Measurements from ENCODE around the gene KATNB1.

DNA sequence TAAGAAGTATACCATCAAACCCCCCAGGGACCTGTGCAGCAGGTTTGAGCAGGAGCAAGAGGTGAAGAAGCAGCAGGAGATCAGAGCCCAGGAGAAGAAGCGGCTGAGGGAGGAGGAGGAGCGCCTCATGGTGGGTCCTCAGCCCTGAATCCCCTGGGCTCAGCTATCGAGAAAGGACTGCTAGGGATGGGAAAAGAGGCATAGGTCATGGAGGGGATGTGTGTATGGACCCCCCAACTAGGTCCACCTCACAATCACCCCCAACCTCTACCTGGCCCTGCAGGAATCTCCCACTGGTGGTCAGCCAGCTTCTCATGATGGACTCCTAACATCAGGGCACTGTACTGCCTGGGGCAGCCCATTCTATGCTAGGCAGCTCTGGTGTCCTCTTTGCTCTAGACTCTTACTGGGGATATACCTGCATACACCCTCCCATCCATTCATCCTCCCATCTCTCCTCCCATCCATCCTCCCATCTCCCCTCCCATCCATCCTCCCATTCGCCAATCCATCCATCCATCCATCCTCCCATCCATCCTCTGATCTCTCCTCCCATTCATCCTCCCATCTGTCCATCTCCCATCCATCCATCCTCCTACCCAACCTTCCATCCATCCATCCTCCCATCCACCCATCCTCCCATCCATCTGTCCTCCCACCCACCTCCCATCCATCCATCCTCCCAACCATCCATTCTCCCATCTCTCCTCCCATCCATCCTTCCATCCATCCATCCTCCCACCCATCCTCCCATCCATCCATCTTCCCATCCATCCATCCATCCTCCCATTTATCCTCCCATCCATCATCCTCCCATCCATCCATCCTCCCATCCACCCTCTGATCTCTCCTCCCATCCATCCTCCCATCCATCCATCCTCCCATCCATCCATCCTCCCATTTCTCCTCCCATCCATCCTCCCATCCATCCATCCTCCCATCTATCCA is 30.4 kb upstream of the KATNB1 start:
- TF ChIP-seq, protein P1, sequence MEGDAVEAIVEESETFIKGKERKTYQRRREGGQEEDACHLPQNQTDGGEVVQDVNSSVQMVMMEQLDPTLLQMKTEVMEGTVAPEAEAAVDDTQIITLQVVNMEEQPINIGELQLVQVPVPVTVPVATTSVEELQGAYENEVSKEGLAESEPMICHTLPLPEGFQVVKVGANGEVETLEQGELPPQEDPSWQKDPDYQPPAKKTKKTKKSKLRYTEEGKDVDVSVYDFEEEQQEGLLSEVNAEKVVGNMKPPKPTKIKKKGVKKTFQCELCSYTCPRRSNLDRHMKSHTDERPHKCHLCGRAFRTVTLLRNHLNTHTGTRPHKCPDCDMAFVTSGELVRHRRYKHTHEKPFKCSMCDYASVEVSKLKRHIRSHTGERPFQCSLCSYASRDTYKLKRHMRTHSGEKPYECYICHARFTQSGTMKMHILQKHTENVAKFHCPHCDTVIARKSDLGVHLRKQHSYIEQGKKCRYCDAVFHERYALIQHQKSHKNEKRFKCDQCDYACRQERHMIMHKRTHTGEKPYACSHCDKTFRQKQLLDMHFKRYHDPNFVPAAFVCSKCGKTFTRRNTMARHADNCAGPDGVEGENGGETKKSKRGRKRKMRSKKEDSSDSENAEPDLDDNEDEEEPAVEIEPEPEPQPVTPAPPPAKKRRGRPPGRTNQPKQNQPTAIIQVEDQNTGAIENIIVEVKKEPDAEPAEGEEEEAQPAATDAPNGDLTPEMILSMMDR (IDR thresholded peaks at IDR 0.05), result no peak
- no peak for TF ChIP-seq POLR2A (IDR thresholded peaks at IDR 0.05)

Data from uterus (tissue), 2 donors.